Subcutaneous abdominal adipose tissue (tissue), 5 donors: ENCODE data around the gene MDGA2.
"Not testable (repeated sequence)": the region's sequence is repeated elsewhere in the genome, so short reads cannot be mapped to it uniquely, and the experiment has no call there.

Experiments
- H3K27ac ChIP-seq: one replicate; pipeline ENCODE4 v1.7.0; 2013; ENCODE audit warnings: low read depth, mild to moderate bottlenecking, inconsistent platforms, low read length, moderate library complexity
- H3K27me3 ChIP-seq, 5 donors: one replicate each; pipeline ENCODE4 v1.7.0; 2013; ENCODE audit warnings: low read length in 5 of 5, inconsistent platforms in 1 of 5; ENCODE audit not compliant: control insufficient read depth in 5 of 5, insufficient read depth in 4 of 5
- H3K36me3 ChIP-seq, 5 donors: one replicate each; pipeline ENCODE4 v1.7.0; 2013; ENCODE audit warnings: low read length in 5 of 5; ENCODE audit not compliant: control insufficient read depth in 5 of 5, insufficient read depth in 5 of 5
- H3K4me1 ChIP-seq, 5 donors: one replicate each; pipeline ENCODE4 v1.7.0; 2013; ENCODE audit warnings: low read length in 5 of 5, mild to moderate bottlenecking in 3 of 5, moderate library complexity in 1 of 5; ENCODE audit not compliant: control insufficient read depth in 5 of 5, insufficient read depth in 5 of 5
- H3K4me3 ChIP-seq, 5 donors: one replicate each; pipeline ENCODE4 v1.7.0; 2013; ENCODE audit warnings: low read length in 5 of 5, low read depth in 1 of 5
- H3K9ac ChIP-seq, 5 donors: one replicate each; pipeline ENCODE4 v1.7.0; 2013; ENCODE audit warnings: low read length in 5 of 5, mild to moderate bottlenecking in 4 of 5, moderate library complexity in 3 of 5
- H3K9me3 ChIP-seq, 5 donors: one replicate each; pipeline ENCODE4 v1.7.0; 2013; ENCODE audit warnings: low read length in 5 of 5; ENCODE audit not compliant: control insufficient read depth in 5 of 5
- donor health status: healthy.
- donor health status: healthy.
- donor health status: healthy.
- donor health status: healthy.
- donor health status: healthy.

Gene MDGA2

GRCh38 chr14:47302121-47302520 is 373.3 kb downstream of the MDGA2 start:
- Histone ChIP-seq H3K27me3 (no peaks in the 10 kb centered on the region), H3K9me3 (no peaks in the 10 kb centered on the region), H3K9ac (no peak overlapping the region), H3K36me3 (no peaks in the 10 kb centered on the region), H3K27ac (no peak overlapping the region), H3K4me1 (no peaks in the 10 kb centered on the region), H3K4me3 (no peak overlapping the region)

GRCh38 chr14:47300796-47301195 is 374.6 kb downstream of the MDGA2 start:
- Histone ChIP-seq H3K9me3 (no peaks in the 10 kb centered on the region), H3K36me3 (no peaks in the 10 kb centered on the region), H3K27me3 (no peaks in the 10 kb centered on the region), H3K27ac (no peak overlapping the region), H3K9ac (no peak overlapping the region), H3K4me1 (no peaks in the 10 kb centered on the region), H3K4me3 (no peak overlapping the region)

GRCh38 chr14:47297374-47297773 is 378.0 kb downstream of the MDGA2 start:
- Histone ChIP-seq H3K36me3 (no peaks in the 10 kb centered on the region), H3K9ac (no peak overlapping the region), H3K27me3 (no peaks in the 10 kb centered on the region), H3K27ac (no peak overlapping the region), H3K4me3 (no peak overlapping the region), H3K9me3 (no peaks in the 10 kb centered on the region), H3K4me1 (no peaks in the 10 kb centered on the region)

GRCh38 chr14:47284283-47284682 is 391.1 kb downstream of the MDGA2 start:
- Histone ChIP-seq H3K36me3 (no peaks in the 10 kb centered on the region), H3K9me3 (no peaks in the 10 kb centered on the region), H3K27ac (no peak overlapping the region), H3K4me3 (no peak overlapping the region), H3K27me3 (no peaks in the 10 kb centered on the region), H3K4me1 (no peaks in the 10 kb centered on the region), H3K9ac (no peak overlapping the region)

GRCh38 chr14:47281761-47282160 is 393.6 kb downstream of the MDGA2 start:
- H3K27ac ChIP-seq, H3K27me3 ChIP-seq, H3K36me3 ChIP-seq, H3K9me3 ChIP-seq, H3K4me3 ChIP-seq, H3K9ac ChIP-seq, H3K4me1 ChIP-seq: not testable (repeated sequence)

GRCh38 chr14:47278233-47278842 is 397.1 kb downstream of the MDGA2 start:
- Histone ChIP-seq H3K4me1 (no peaks in the 10 kb centered on the region), H3K4me3 (no peak overlapping the region), H3K27me3 (no peaks in the 10 kb centered on the region), H3K9ac (no peak overlapping the region), H3K36me3 (no peaks in the 10 kb centered on the region), H3K9me3 (no peaks in the 10 kb centered on the region), H3K27ac (no peak overlapping the region)

- no peaks in the 10 kb centered on the region for H3K9me3 ChIP-seq
- no peak overlapping the region for H3K9ac ChIP-seq
Observed at GRCh38 chr14:47277703-47278102, 397.7 kb downstream of the MDGA2 start.

GRCh38 chr14:47276931-47277330 is 398.5 kb downstream of the MDGA2 start:
- H3K9me3 ChIP-seq: no peaks in the 10 kb centered on the region
- H3K27ac ChIP-seq: no peak overlapping the region
- H3K27me3 ChIP-seq: no peaks in the 10 kb centered on the region
- no peak overlapping the region for H3K4me3 ChIP-seq
- no peak overlapping the region for H3K9ac ChIP-seq
- no peaks in the 10 kb centered on the region for H3K4me1 ChIP-seq
- no peaks in the 10 kb centered on the region for H3K36me3 ChIP-seq

More at GRCh38 chr14:47277703-47278102, 397.7 kb downstream of the MDGA2 start:
- Histone ChIP-seq H3K27me3 (no peaks in the 10 kb centered on the region), H3K27ac (no peak overlapping the region), H3K4me1 (no peaks in the 10 kb centered on the region), H3K4me3 (no peak overlapping the region), H3K36me3 (no peaks in the 10 kb centered on the region)

GRCh38 chr14:47273939-47274338 is 401.5 kb downstream of the MDGA2 start:
- no peak overlapping the region for H3K27ac ChIP-seq
- no peaks in the 10 kb centered on the region for H3K4me1 ChIP-seq
- H3K9ac ChIP-seq: no peak overlapping the region
- H3K4me3 ChIP-seq: no peak overlapping the region
- no peaks in the 10 kb centered on the region for H3K9me3 ChIP-seq
- H3K36me3 ChIP-seq: no peaks in the 10 kb centered on the region
- H3K27me3 ChIP-seq: no peaks in the 10 kb centered on the region

GRCh38 chr14:47270715-47271114 is 404.7 kb downstream of the MDGA2 start:
- Histone ChIP-seq H3K36me3 (no peaks in the 10 kb centered on the region), H3K27ac (no peak overlapping the region)

More at GRCh38 chr14:47270715-47271114, 404.7 kb downstream of the MDGA2 start:
- Histone ChIP-seq H3K9ac (no peak overlapping the region), H3K4me3 (no peak overlapping the region), H3K27me3 (no peaks in the 10 kb centered on the region), H3K4me1 (no peaks in the 10 kb centered on the region), H3K9me3 (no peaks in the 10 kb centered on the region)
